Brain microvascular endothelial cell (primary cell): ENCODE data around the gene PAQR4.

Experiments used
- DNase-seq: peaks from one replicate; pipeline ENCODE4 v3.0.0-alpha.2; 2020
- H3K27ac ChIP-seq: fragments of 250-450 bp; sonication (Bioruptor Pico); 2 replicates; pipeline ENCODE4 v1.5.1; 2020; ENCODE audit warnings: mild to moderate bottlenecking, moderate library complexity
- H3K27me3 ChIP-seq: fragments of 250-450 bp; sonication (Bioruptor Pico); replicated peaks from 2 replicates; pipeline ENCODE4 v1.5.1; 2020; ENCODE audit warnings: mild to moderate bottlenecking
- H3K36me3 ChIP-seq: fragments of 250-450 bp; sonication (Bioruptor Pico); replicated peaks from 2 replicates; pipeline ENCODE4 v1.5.1; 2020; ENCODE audit warnings: mild to moderate bottlenecking
- H3K4me3 ChIP-seq: 2 replicates; pipeline ENCODE4 v1.5.1; 2011; ENCODE audit warnings: low read depth, mild to moderate bottlenecking, control low read depth, low read length, moderate library complexity
- CTCF ChIP-seq: IDR thresholded peaks from 2 replicates; pipeline ENCODE4 v1.5.1; 2011; ENCODE audit warnings: low read depth, mild to moderate bottlenecking, moderate library complexity, low read length, control low read depth, inconsistent platforms; ENCODE audit errors: missing control alignments
- in situ Hi-C: cut with HindIII; loops from 2 replicates; pipeline ENCODE4 v1.10.0; 2017; ENCODE audit warnings: low sequenced_read_pairs, low pct_ligation_motif_present

PAQR4 gene

GRCh38 chr16:2933136-2933535 is 36.0 kb upstream of the PAQR4 start:
- in situ Hi-C loops, result no loop called here
- Histone ChIP-seq H3K27ac (no peak overlapping the region), H3K4me3 (no peak overlapping the region), H3K27me3 (no peaks in the 10 kb centered on the region), H3K36me3 (peaks cover 44% of the 10 kb centered on the region)
- TF ChIP-seq CTCF, result no peak
- no peak for DNase-seq

GRCh38 chr16:2933701-2934100 is 35.4 kb upstream of the PAQR4 start:
- Histone ChIP-seq H3K4me3 (no peak overlapping the region), H3K27me3 (no peaks in the 10 kb centered on the region), H3K36me3 (peaks cover 48% of the 10 kb centered on the region), H3K27ac (no peak overlapping the region)
- in situ Hi-C loops, result no loop called here
- no peak for TF ChIP-seq CTCF
- no peak for DNase-seq

- DNase-seq, result no peak
- H3K27me3 ChIP-seq, result no peaks in the 10 kb centered on the region
- no peak overlapping the region for H3K4me3 ChIP-seq
- H3K27ac ChIP-seq, result no peak overlapping the region
- peaks cover 56% of the 10 kb centered on the region for H3K36me3 ChIP-seq
- TF ChIP-seq CTCF, result no peak
- in situ Hi-C loops, result no loop called here
Observed at GRCh38 chr16:2934450-2934849, 34.7 kb upstream of the PAQR4 start.

- no peak for TF ChIP-seq CTCF
- DNase-seq, result no peak
- Histone ChIP-seq H3K27ac (no peak overlapping the region), H3K4me3 (no peak overlapping the region), H3K27me3 (no peaks in the 10 kb centered on the region), H3K36me3 (peaks cover 67% of the 10 kb centered on the region)
- in situ Hi-C loops, result no loop called here
Observed at GRCh38 chr16:2936436-2937011, 32.6 kb upstream of the PAQR4 start.

GRCh38 chr16:2937170-2937569 is 32.0 kb upstream of the PAQR4 start:
- Histone ChIP-seq H3K27ac (no peak overlapping the region), H3K4me3 (no peak overlapping the region), H3K27me3 (no peaks in the 10 kb centered on the region), H3K36me3 (peaks cover 70% of the 10 kb centered on the region)
- no peak for DNase-seq
- in situ Hi-C loops, result no loop called here
- TF ChIP-seq CTCF, result no peak

GRCh38 chr16:2938206-2938605 is 30.9 kb upstream of the PAQR4 start:
- Histone ChIP-seq H3K4me3 (no peak overlapping the region), H3K27ac (no peak overlapping the region), H3K27me3 (no peaks in the 10 kb centered on the region), H3K36me3 (peaks cover 78% of the 10 kb centered on the region)
- in situ Hi-C loops, result no loop called here
- no peak for DNase-seq
- TF ChIP-seq CTCF, result no peak
